Muscle layer of colon (tissue), 2 donors: Measurements from ENCODE around the gene TMEM132E.

ENCODE experiments used
- H3K27ac ChIP-seq: one replicate; pipeline ENCODE4 v1.7.0; 2013; ENCODE audit warnings: low read depth, mild to moderate bottlenecking, low read length, moderate library complexity
- H3K27me3 ChIP-seq, 2 donors: one replicate each; pipeline ENCODE4 v1.7.0; 2013; ENCODE audit warnings: low read length in 2 of 2, mild to moderate bottlenecking in 2 of 2; ENCODE audit not compliant: insufficient read depth in 2 of 2, control insufficient read depth in 1 of 2
- H3K36me3 ChIP-seq: one replicate; pipeline ENCODE4 v1.7.0; 2013; ENCODE audit warnings: mild to moderate bottlenecking, low read length; ENCODE audit not compliant: insufficient read depth
- H3K4me1 ChIP-seq: one replicate; pipeline ENCODE4 v1.7.0; 2013; ENCODE audit warnings: mild to moderate bottlenecking, low read length; ENCODE audit not compliant: insufficient read depth
- H3K4me3 ChIP-seq, 2 donors: one replicate each; pipeline ENCODE4 v1.7.0; 2013; ENCODE audit warnings: low read length in 2 of 2, low read depth in 1 of 2, mild to moderate bottlenecking in 1 of 2, moderate library complexity in 1 of 2
- H3K9ac ChIP-seq: one replicate; pipeline ENCODE4 v1.7.0; 2013; ENCODE audit warnings: low read length
- H3K9me3 ChIP-seq: one replicate; pipeline ENCODE4 v1.7.0; 2013; ENCODE audit warnings: mild to moderate bottlenecking, low read length
- donor health status: abdominal sarcoma.
- donor health status: Adenocarcinoma of cecum.

The TMEM132E gene

DNA sequence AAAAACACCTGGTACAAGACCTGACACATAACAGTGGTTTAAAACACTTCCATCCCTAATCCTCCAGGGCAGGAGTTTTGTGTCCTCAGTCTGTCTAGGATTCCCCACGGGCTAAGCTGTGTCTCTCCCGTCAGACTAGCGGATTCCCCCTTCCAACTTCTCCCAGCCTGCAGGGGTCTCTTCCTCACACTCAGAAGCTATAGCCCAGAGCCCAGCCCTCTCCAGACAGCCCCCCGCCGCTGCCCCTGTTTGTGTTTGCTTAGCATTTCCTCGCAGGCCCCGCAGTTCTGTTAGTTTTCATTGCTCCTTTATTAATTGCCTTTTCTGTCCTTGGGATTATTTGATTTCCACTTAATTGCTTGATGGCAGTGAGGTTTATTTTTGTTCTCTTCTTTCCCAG lies 91.2 kb downstream of the TMEM132E start:
- Histone ChIP-seq H3K4me1 (no peaks in the 10 kb centered on the region), H3K4me3 (no peak overlapping the region), H3K27ac (no peak overlapping the region), H3K27me3 (no peaks in the 10 kb centered on the region), H3K9ac (no peak overlapping the region), H3K9me3 (no peaks in the 10 kb centered on the region), H3K36me3 (no peaks in the 10 kb centered on the region)

- no peak overlapping the region for H3K4me3 ChIP-seq
- no peaks in the 10 kb centered on the region for H3K27me3 ChIP-seq
- H3K9ac ChIP-seq, result no peak overlapping the region
- no peaks in the 10 kb centered on the region for H3K4me1 ChIP-seq
- H3K36me3 ChIP-seq, result no peaks in the 10 kb centered on the region
- no peaks in the 10 kb centered on the region for H3K9me3 ChIP-seq
- H3K27ac ChIP-seq, result no peak overlapping the region
Observed at GRCh38 chr17:34671191-34671590, 91.8 kb downstream of the TMEM132E start.

- Histone ChIP-seq H3K27ac (no peak overlapping the region), H3K9me3 (no peaks in the 10 kb centered on the region), H3K36me3 (no peaks in the 10 kb centered on the region), H3K4me3 (no peak overlapping the region), H3K27me3 (no peaks in the 10 kb centered on the region), H3K4me1 (no peaks in the 10 kb centered on the region), H3K9ac (no peak overlapping the region)
Observed at GRCh38 chr17:34672176-34672785, 92.9 kb downstream of the TMEM132E start.

DNA sequence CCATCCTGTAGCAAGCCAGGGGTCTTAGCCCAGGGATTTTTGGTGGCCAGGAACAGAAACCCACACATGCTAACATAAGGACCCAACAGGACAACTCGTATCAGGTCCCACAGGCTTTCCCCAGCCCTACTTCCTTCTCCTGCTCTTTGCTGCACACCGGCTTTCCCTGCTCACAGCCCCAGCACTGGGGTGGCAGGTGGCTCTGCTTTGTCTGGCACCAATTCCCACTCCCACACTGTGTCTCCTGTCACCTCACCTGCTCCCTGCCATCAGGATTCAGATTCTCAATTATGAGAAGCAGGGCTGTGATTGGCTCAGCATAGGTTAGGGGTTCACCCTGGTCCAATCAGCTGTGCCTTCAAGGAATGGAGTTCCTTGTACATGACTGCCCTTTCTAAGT lies 94.1 kb downstream of the TMEM132E start:
- no peaks in the 10 kb centered on the region for H3K36me3 ChIP-seq
- H3K4me1 ChIP-seq, result no peaks in the 10 kb centered on the region
- no peak overlapping the region for H3K4me3 ChIP-seq
- no peak overlapping the region for H3K27ac ChIP-seq
- no peaks in the 10 kb centered on the region for H3K27me3 ChIP-seq
- H3K9me3 ChIP-seq, result no peaks in the 10 kb centered on the region
- H3K9ac ChIP-seq, result no peak overlapping the region

DNA sequence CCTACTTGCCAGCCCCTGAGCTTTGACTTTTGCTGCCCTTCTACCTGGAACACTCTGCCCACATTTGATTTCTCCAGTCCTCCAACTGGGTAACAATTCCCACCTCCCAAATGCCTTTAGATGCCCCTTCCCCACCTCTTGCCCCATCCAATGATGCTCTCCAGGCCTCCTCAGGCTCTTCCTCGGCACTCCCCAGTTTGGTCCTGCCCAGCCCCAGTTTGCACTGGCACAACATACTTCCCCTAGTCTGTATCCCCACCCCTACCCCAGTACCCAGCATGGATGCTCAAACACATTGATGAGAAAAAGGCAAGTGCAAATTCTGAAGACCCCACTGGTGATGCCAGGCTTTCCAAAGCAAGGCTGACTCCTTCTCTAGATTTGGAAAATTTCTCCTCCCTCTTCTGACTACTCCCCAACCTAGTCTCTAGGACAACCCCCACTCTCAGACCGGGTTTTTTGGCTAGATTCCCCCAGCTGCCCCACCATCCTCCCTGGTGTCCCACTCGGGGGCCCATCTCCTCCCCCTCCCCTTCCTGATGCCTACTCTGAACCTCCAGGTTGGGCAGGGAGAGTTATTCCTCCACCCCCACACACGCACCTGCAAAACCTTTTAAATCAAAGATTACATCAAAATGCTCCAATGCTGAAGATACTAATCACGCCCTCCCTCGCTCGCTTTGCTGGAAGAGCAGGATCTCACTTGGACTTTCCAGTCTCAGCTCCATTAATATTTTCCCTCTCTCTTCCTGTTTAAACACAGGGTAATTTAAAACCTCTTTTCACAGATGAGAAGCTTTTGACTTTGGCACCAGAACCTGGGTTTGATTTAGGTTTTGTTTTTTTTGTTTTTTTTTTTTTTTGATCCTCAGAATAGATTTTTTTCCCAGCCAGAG lies 94.9 kb downstream of the TMEM132E start:
- Histone ChIP-seq H3K27me3 (no peaks in the 10 kb centered on the region), H3K4me3 (no peak overlapping the region), H3K4me1 (no peaks in the 10 kb centered on the region), H3K36me3 (no peaks in the 10 kb centered on the region), H3K9ac (no peak overlapping the region), H3K9me3 (no peaks in the 10 kb centered on the region), H3K27ac (no peak overlapping the region)

- Histone ChIP-seq H3K27ac (no peak overlapping the region), H3K4me1 (no peaks in the 10 kb centered on the region), H3K36me3 (no peaks in the 10 kb centered on the region), H3K9ac (no peak overlapping the region), H3K27me3 (no peaks in the 10 kb centered on the region), H3K9me3 (no peaks in the 10 kb centered on the region), H3K4me3 (no peak overlapping the region)
Observed at GRCh38 chr17:34675143-34675542, 95.8 kb downstream of the TMEM132E start.

DNA sequence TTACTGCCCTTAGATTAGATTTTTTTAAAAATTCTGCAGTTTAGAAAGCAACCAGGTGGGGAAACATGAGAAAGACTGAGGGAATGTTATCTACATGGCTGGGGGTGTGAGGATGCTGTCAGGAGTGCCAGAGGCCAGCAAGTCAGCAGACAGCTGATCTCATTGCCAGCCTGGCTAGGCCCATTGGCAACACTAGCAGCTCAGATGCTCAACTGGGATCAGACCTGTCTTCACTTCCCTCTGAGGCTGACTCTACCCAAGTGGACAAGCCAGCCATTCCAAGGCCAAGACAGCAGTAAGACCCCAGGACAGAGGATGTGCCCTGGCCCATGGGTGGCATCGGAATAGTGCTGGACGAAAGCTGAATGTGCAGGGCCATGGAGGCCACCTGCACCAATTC lies 96.2 kb downstream of the TMEM132E start:
- Histone ChIP-seq H3K4me3 (no peak overlapping the region), H3K9ac (no peak overlapping the region)

DNA sequence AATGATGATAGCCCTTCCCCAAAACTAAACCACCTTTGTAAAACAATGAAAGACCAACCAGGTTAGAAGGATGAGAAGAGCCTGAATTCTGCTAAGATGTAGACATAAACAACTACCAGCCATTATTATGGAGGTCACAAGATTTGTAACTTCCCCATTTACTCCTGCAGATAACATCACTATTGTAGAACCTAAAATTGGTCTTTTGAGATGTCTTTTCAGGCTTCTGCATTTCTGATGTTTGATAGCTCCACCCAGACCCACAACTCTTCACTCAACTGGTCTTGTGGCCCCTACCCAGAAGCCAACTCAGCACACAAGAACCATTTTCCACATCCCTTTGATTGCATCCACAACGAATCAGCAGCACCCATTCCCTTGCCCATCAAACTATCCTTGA lies 100.8 kb downstream of the TMEM132E start:
- no peak overlapping the region for H3K27ac ChIP-seq
- no peaks in the 10 kb centered on the region for H3K4me1 ChIP-seq
- H3K27me3 ChIP-seq, result no peaks in the 10 kb centered on the region
- H3K4me3 ChIP-seq, result no peak overlapping the region
- no peak overlapping the region for H3K9ac ChIP-seq
- H3K36me3 ChIP-seq, result no peaks in the 10 kb centered on the region
- H3K9me3 ChIP-seq, result no peaks in the 10 kb centered on the region

More for the DNA sequence above, 96.2 kb downstream of the TMEM132E start:
- Histone ChIP-seq H3K9me3 (no peaks in the 10 kb centered on the region), H3K27me3 (no peaks in the 10 kb centered on the region), H3K36me3 (no peaks in the 10 kb centered on the region), H3K4me1 (no peaks in the 10 kb centered on the region), H3K27ac (no peak overlapping the region)

DNA sequence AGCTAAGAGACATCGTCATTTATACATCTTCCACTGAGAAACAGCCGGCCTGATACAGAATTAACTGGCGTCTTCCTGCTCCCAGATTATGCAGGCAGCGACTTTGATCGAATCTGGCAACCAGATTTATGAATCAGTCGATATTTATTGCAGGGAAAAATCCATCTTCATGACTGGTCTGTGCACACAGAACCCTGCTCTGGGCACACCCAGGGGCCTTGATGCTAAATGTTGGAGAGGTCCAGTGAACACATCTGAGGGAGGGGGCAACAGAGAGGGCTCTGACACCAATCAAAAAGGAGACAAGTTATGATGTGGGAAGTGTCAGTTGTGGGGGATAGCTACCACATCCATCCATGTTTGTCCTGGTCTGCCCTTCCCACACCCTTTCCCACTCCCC lies 102.9 kb downstream of the TMEM132E start:
- Histone ChIP-seq H3K4me3 (no peak overlapping the region), H3K27me3 (no peaks in the 10 kb centered on the region), H3K4me1 (no peaks in the 10 kb centered on the region), H3K36me3 (no peaks in the 10 kb centered on the region), H3K27ac (no peak overlapping the region), H3K9me3 (no peaks in the 10 kb centered on the region), H3K9ac (no peak overlapping the region)

- Histone ChIP-seq H3K4me3 (no peak overlapping the region), H3K36me3 (no peaks in the 10 kb centered on the region), H3K4me1 (no peaks in the 10 kb centered on the region), H3K27ac (no peak overlapping the region), H3K27me3 (no peaks in the 10 kb centered on the region), H3K9ac (no peak overlapping the region), H3K9me3 (no peaks in the 10 kb centered on the region)
Observed at GRCh38 chr17:34683390-34683789, 104.0 kb downstream of the TMEM132E start.
